ENCODE data around the gene POLE2.
"Not testable (repeated sequence)": the region's sequence is repeated elsewhere in the genome, so short reads cannot be mapped to it uniquely, and the experiment has no call there.

DNA sequence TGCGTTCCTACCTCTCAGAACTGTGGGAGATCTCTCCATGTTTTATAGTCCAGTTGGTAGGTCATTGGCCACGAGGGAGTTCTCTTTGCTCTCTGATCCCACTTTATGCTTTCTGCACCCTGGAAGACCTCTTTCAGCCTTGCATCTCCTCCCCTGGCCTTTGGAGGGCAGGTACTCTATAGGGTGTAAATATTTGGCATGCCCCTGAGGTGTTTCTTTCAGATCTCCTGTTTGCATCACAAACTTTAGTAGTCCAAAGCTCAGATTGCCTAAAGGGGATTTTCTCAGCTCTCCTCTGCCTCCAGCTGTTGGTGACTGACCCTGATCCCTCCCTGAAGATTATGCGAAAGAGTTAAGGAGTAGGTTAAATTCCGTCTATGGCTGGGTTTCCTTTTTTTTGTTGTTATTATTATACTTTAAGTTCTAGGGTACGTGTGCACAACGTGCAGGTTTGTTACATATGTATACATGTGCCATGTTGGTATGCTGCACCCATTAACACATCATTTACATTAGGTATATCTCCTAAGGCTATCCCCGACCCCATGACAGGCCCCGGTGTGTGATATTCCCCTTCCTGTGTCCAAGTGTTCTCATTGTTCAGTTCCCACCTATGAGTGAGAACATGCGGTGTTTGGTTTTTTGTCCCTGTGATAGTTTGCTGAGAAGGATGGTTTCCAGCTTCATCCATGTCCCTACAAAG is 33.9 kb upstream of the POLE2 start:
- TF ChIP-seq, protein P1, sequence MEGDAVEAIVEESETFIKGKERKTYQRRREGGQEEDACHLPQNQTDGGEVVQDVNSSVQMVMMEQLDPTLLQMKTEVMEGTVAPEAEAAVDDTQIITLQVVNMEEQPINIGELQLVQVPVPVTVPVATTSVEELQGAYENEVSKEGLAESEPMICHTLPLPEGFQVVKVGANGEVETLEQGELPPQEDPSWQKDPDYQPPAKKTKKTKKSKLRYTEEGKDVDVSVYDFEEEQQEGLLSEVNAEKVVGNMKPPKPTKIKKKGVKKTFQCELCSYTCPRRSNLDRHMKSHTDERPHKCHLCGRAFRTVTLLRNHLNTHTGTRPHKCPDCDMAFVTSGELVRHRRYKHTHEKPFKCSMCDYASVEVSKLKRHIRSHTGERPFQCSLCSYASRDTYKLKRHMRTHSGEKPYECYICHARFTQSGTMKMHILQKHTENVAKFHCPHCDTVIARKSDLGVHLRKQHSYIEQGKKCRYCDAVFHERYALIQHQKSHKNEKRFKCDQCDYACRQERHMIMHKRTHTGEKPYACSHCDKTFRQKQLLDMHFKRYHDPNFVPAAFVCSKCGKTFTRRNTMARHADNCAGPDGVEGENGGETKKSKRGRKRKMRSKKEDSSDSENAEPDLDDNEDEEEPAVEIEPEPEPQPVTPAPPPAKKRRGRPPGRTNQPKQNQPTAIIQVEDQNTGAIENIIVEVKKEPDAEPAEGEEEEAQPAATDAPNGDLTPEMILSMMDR (IDR thresholded peaks at IDR 0.05): not testable (repeated sequence)
- TF ChIP-seq EZH2 (IDR thresholded peaks at IDR 0.05): not testable (repeated sequence)

Data from neural progenitor cell (in vitro differentiated cells).